Glutamatergic neuron (in vitro differentiated cells): ENCODE measurements around the gene KRT7. TPM values are rescaled to one million over a fixed set of nuclear protein-coding genes. Genes with fewer than 3 reads are reported as not detected.

Source experiments
- DNase-seq: peaks from one replicate; pipeline ENCODE4 v3.0.0; 2022
- H3K27ac Mint-ChIP-seq: one replicate; pipeline ENCODE4 v1.8.0; 2020; ENCODE audit warnings: mild to moderate bottlenecking, mixed read lengths, inconsistent platforms; ENCODE audit not compliant: unreplicated experiment
- H3K27me3 Mint-ChIP-seq: one replicate; pipeline ENCODE4 v1.8.0; 2020; ENCODE audit warnings: mild to moderate bottlenecking, moderate library complexity, mixed read lengths, inconsistent platforms; ENCODE audit not compliant: unreplicated experiment
- H3K36me3 Mint-ChIP-seq: one replicate; pipeline ENCODE4 v1.8.0; 2020; ENCODE audit warnings: mild to moderate bottlenecking, mixed read lengths, inconsistent platforms; ENCODE audit not compliant: unreplicated experiment
- H3K4me1 Mint-ChIP-seq: one replicate; pipeline ENCODE4 v1.8.0; 2020; ENCODE audit warnings: mild to moderate bottlenecking, low read depth, mixed read lengths, inconsistent platforms; ENCODE audit not compliant: unreplicated experiment
- H3K4me3 Mint-ChIP-seq: one replicate; pipeline ENCODE4 v1.8.0; 2020; ENCODE audit warnings: mild to moderate bottlenecking, mixed read lengths, inconsistent platforms; ENCODE audit not compliant: unreplicated experiment
- H3K9me3 Mint-ChIP-seq: one replicate; pipeline ENCODE4 v1.8.0; 2020; ENCODE audit warnings: mild to moderate bottlenecking, moderate library complexity, mixed read lengths, inconsistent platforms; ENCODE audit not compliant: unreplicated experiment
- CTCF ChIP-seq: fragments of 200-600 bp; sonication (generic); IDR thresholded peaks from one replicate; pipeline ENCODE4 v1.5.0; 2021; ENCODE audit not compliant: partially characterized antibody, unreplicated experiment
- total RNA-seq: library from RNA; stranded (reverse); fragmentation: NEBNext Ultra II Directional; extraction: Animal tissue kit (Norgen Biotek cat#: 25700); gene quantifications from one replicate; pipeline ENCODE4 v1.2.1, GENCODE V29; 2021; ENCODE audit not compliant: unreplicated experiment

KRT7 gene
- total RNA-seq, 1 donor from 2014 or later: not detected

GRCh38 chr12:52246720-52247621 lies 13.9 kb downstream of the KRT7 start:
- Mint-ChIP-seq H3K4me1 (peaks cover 8% of the 10 kb centered on the region), H3K27ac (no peak overlapping the region), H3K36me3 (no peaks in the 10 kb centered on the region), H3K9me3 (peaks cover 8% of the 10 kb centered on the region), H3K27me3 (peaks cover 27% of the 10 kb centered on the region), H3K4me3 (no peak overlapping the region)
- TF ChIP-seq CTCF: no peak
- DNase-seq: no peak

GRCh38 chr12:52247622-52248540 lies 14.8 kb downstream of the KRT7 start:
- Mint-ChIP-seq H3K27ac (no peak overlapping the region), H3K36me3 (no peaks in the 10 kb centered on the region), H3K4me1 (peaks cover 8% of the 10 kb centered on the region), H3K27me3 (peaks cover 21% of the 10 kb centered on the region), H3K9me3 (peaks cover 8% of the 10 kb centered on the region), H3K4me3 (no peak overlapping the region)
- no peak for TF ChIP-seq CTCF
- no peak for DNase-seq

GRCh38 chr12:52248541-52249461 lies 15.8 kb downstream of the KRT7 start:
- Mint-ChIP-seq H3K27ac (no peak overlapping the region), H3K36me3 (no peaks in the 10 kb centered on the region), H3K4me3 (no peak overlapping the region), H3K27me3 (peaks cover 18% of the 10 kb centered on the region), H3K9me3 (peaks cover 8% of the 10 kb centered on the region), H3K4me1 (peaks cover 8% of the 10 kb centered on the region)
- no peak for DNase-seq
- TF ChIP-seq CTCF: no peak

GRCh38 chr12:52249511-52250047 lies 16.5 kb downstream of the KRT7 start:
- Mint-ChIP-seq H3K9me3 (peaks cover 8% of the 10 kb centered on the region), H3K27ac (no peak overlapping the region), H3K4me1 (peaks cover 8% of the 10 kb centered on the region), H3K4me3 (peak overlapping the region; percentile 77), H3K27me3 (peaks cover 18% of the 10 kb centered on the region), H3K36me3 (no peaks in the 10 kb centered on the region)
- no peak for TF ChIP-seq CTCF
- no peak for DNase-seq
